WTC11 (cell line): Measurements from ENCODE around the gene ANKRD13C. TPM values are rescaled to one million over a fixed set of nuclear protein-coding genes. Genes with fewer than 3 reads are reported as not detected.

Experiments used
- ATAC-seq: fragments of 200-7000 bp; cut with Tn5 transposase; 2 replicates; pipeline ENCODE4 v1.10.0; 2021; ENCODE audit warnings: mild to moderate bottlenecking, moderate library complexity
- CTCF ChIA-PET: fragments of 300-600 bp; sonication (Branson Sonifier 250); formaldehyde crosslinking; loops from one replicate; lab custom pipeline; 2021; ENCODE audit warnings: antibody characterized with exemption; lab: Charles Lee
- POLR2A ChIA-PET: fragments of 350-600 bp; sonication (Branson Sonifier 250); formaldehyde crosslinking; loops from one replicate; lab custom pipeline; 2021; ENCODE audit warnings: antibody characterized with exemption; lab: Charles Lee
- DNase-seq: peaks from one replicate; pipeline ENCODE4 v3.0.0; 2021; ENCODE audit warnings: low spot score
- H3K27ac Mint-ChIP-seq: 2 replicates; pipeline ENCODE4 v1.8.0; 2021; ENCODE audit warnings: mixed read lengths
- H3K27me3 Mint-ChIP-seq: 2 replicates; pipeline ENCODE4 v1.8.0; 2021; ENCODE audit warnings: low read depth, mild to moderate bottlenecking, moderate library complexity, mixed read lengths
- H3K36me3 Mint-ChIP-seq: 2 replicates; pipeline ENCODE4 v1.8.0; 2021; ENCODE audit warnings: mixed read lengths
- H3K4me1 Mint-ChIP-seq: 2 replicates; pipeline ENCODE4 v1.8.0; 2022; ENCODE audit warnings: mixed read lengths
- H3K4me3 Mint-ChIP-seq: 2 replicates; pipeline ENCODE4 v1.8.0; 2021; ENCODE audit warnings: mild to moderate bottlenecking, moderate library complexity, mixed read lengths
- H3K9me3 Mint-ChIP-seq: 2 replicates; pipeline ENCODE4 v1.8.0; 2021; ENCODE audit warnings: mixed read lengths
- AFF4 ChIP-seq: sonication (generic); formaldehyde crosslinking; IDR thresholded peaks from 2 replicates; pipeline ENCODE4 v1.8.1; 2023; ENCODE audit warnings: mild to moderate bottlenecking, missing genetic modification reagents, borderline replicate concordance
- CREB1 ChIP-seq: sonication (generic); formaldehyde crosslinking; IDR thresholded peaks from 2 replicates; pipeline ENCODE4 v1.8.0; 2023; ENCODE audit warnings: mild to moderate bottlenecking, missing genetic modification reagents
- E2F4 ChIP-seq: sonication (generic); formaldehyde crosslinking; IDR thresholded peaks from 2 replicates; pipeline ENCODE4 v1.8.1; 2022; ENCODE audit warnings: low read depth, mild to moderate bottlenecking, moderate library complexity, missing genetic modification reagents, borderline replicate concordance
- ELF4 ChIP-seq: sonication (generic); formaldehyde crosslinking; IDR thresholded peaks from 2 replicates; pipeline ENCODE4 v1.8.1; 2022; ENCODE audit warnings: low read depth, mild to moderate bottlenecking, moderate library complexity, missing genetic modification reagents
- FOXP1 ChIP-seq: sonication (generic); formaldehyde crosslinking; IDR thresholded peaks from 2 replicates; pipeline ENCODE4 v1.8.0; 2022; ENCODE audit warnings: missing genetic modification reagents, mild to moderate bottlenecking, moderate library complexity, borderline replicate concordance
- JAZF1 ChIP-seq: fragments of 250-450 bp; sonication (Bioruptor Pico); IDR thresholded peaks from 2 replicates; pipeline ENCODE4 v1.9.0; 2021; ENCODE audit warnings: moderate library complexity, mild to moderate bottlenecking, inconsistent platforms
- JUN ChIP-seq: sonication (generic); formaldehyde crosslinking; IDR thresholded peaks from 2 replicates; pipeline ENCODE4 v1.8.0; 2023; ENCODE audit warnings: mild to moderate bottlenecking, missing genetic modification reagents
- MYBL2 ChIP-seq: sonication (generic); formaldehyde crosslinking; IDR thresholded peaks from 2 replicates; pipeline ENCODE4 v1.8.1; 2023; ENCODE audit warnings: mild to moderate bottlenecking, moderate library complexity, missing genetic modification reagents
- NFE2L1 ChIP-seq: sonication (generic); formaldehyde crosslinking; IDR thresholded peaks from 2 replicates; pipeline ENCODE4 v1.8.1; 2023; ENCODE audit warnings: missing genetic modification reagents
- NR1H2 ChIP-seq: sonication (generic); formaldehyde crosslinking; IDR thresholded peaks from 2 replicates; pipeline ENCODE4 v1.9.0; 2021; ENCODE audit warnings: mild to moderate bottlenecking, moderate library complexity, missing genetic modification reagents
- TEAD4 ChIP-seq: sonication (generic); formaldehyde crosslinking; IDR thresholded peaks from 2 replicates; pipeline ENCODE4 v1.8.0; 2022; ENCODE audit warnings: mild to moderate bottlenecking, missing genetic modification reagents
- ZBTB21 ChIP-seq: sonication (generic); formaldehyde crosslinking; IDR thresholded peaks from 2 replicates; pipeline ENCODE4 v1.8.1; 2023; ENCODE audit warnings: mild to moderate bottlenecking, missing genetic modification reagents, borderline replicate concordance
- ZBTB43 ChIP-seq: sonication (generic); formaldehyde crosslinking; IDR thresholded peaks from 2 replicates; pipeline ENCODE4 v1.8.1; 2023; ENCODE audit warnings: mild to moderate bottlenecking, missing genetic modification reagents
- ZMAT4 ChIP-seq: fragments of 250-450 bp; sonication (Bioruptor Pico); IDR thresholded peaks from 2 replicates; pipeline ENCODE4 v1.9.0; 2021; ENCODE audit warnings: mild to moderate bottlenecking
- ZNF263 ChIP-seq: sonication (generic); formaldehyde crosslinking; IDR thresholded peaks from 2 replicates; pipeline ENCODE4 v1.8.1; 2022; ENCODE audit warnings: low read depth, mild to moderate bottlenecking, moderate library complexity, missing genetic modification reagents
- ZNF416 ChIP-seq: fragments of 250-450 bp; sonication (Bioruptor Pico); IDR thresholded peaks from 2 replicates; pipeline ENCODE4 v1.9.0; 2021; ENCODE audit warnings: mild to moderate bottlenecking, inconsistent platforms
- total RNA-seq: library from RNA; stranded (reverse); gene quantifications from 3 replicates; pipeline ENCODE4 v1.2.3, GENCODE V29; 2021
- TF ChIP-seq, protein P1 (sequence below): fragments of 200-600 bp; IDR thresholded peaks from 2 replicates; pipeline ENCODE4 v1.8.0; 2022; ENCODE audit warnings: antibody characterized with exemption
- TF ChIP-seq, protein P2 (sequence below): sonication (generic); formaldehyde crosslinking; IDR thresholded peaks from 2 replicates; pipeline ENCODE4 v1.8.0; 2022; ENCODE audit warnings: missing genetic modification reagents
- TF ChIP-seq, protein P3 (sequence below): sonication (generic); formaldehyde crosslinking; IDR thresholded peaks from 2 replicates; pipeline ENCODE4 v1.8.0; 2022; ENCODE audit warnings: mild to moderate bottlenecking, missing genetic modification reagents
- TF ChIP-seq, protein P4 (sequence below): sonication (generic); formaldehyde crosslinking; IDR thresholded peaks from 2 replicates; pipeline ENCODE4 v1.8.1; 2023; ENCODE audit warnings: mild to moderate bottlenecking, missing genetic modification reagents, moderate library complexity

ANKRD13C gene
- total RNA-seq, 1 experiment from 2014 or later: 22.5 TPM

DNA sequence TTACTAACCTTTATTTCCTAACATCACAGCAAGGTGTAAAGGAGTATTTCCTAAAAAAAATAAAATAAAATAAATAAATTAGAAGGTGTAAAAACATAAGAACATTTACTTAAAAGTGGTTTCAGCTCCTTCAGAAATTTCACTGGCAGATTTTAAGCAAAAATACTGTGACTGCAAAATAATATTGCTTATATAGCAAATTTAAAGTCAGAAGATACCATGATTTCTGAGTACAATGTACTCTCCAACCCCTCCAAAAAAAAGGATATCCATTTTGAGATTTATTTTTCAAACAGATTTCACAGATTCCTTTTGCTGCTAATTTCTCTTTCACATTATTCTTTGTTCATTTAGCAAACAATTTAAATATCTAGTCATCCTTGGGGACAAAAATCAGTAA, 18.5 kb downstream of the ANKRD13C start (continued):
- TF ChIP-seq, protein P1, sequence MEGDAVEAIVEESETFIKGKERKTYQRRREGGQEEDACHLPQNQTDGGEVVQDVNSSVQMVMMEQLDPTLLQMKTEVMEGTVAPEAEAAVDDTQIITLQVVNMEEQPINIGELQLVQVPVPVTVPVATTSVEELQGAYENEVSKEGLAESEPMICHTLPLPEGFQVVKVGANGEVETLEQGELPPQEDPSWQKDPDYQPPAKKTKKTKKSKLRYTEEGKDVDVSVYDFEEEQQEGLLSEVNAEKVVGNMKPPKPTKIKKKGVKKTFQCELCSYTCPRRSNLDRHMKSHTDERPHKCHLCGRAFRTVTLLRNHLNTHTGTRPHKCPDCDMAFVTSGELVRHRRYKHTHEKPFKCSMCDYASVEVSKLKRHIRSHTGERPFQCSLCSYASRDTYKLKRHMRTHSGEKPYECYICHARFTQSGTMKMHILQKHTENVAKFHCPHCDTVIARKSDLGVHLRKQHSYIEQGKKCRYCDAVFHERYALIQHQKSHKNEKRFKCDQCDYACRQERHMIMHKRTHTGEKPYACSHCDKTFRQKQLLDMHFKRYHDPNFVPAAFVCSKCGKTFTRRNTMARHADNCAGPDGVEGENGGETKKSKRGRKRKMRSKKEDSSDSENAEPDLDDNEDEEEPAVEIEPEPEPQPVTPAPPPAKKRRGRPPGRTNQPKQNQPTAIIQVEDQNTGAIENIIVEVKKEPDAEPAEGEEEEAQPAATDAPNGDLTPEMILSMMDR: no peak
- TF ChIP-seq, protein P2, sequence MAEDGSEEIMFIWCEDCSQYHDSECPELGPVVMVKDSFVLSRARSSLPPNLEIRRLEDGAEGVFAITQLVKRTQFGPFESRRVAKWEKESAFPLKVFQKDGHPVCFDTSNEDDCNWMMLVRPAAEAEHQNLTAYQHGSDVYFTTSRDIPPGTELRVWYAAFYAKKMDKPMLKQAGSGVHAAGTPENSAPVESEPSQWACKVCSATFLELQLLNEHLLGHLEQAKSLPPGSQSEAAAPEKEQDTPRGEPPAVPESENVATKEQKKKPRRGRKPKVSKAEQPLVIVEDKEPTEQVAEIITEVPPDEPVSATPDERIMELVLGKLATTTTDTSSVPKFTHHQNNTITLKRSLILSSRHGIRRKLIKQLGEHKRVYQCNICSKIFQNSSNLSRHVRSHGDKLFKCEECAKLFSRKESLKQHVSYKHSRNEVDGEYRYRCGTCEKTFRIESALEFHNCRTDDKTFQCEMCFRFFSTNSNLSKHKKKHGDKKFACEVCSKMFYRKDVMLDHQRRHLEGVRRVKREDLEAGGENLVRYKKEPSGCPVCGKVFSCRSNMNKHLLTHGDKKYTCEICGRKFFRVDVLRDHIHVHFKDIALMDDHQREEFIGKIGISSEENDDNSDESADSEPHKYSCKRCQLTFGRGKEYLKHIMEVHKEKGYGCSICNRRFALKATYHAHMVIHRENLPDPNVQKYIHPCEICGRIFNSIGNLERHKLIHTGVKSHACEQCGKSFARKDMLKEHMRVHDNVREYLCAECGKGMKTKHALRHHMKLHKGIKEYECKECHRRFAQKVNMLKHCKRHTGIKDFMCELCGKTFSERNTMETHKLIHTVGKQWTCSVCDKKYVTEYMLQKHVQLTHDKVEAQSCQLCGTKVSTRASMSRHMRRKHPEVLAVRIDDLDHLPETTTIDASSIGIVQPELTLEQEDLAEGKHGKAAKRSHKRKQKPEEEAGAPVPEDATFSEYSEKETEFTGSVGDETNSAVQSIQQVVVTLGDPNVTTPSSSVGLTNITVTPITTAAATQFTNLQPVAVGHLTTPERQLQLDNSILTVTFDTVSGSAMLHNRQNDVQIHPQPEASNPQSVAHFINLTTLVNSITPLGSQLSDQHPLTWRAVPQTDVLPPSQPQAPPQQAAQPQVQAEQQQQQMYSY (CRISPR knock-in tag): no peak
- no peak for TF ChIP-seq ZNF263
- no peak for TF ChIP-seq CREB1 (CRISPR knock-in tag)
- no peak for TF ChIP-seq FOXP1 (CRISPR knock-in tag)
- TF ChIP-seq, protein P3, sequence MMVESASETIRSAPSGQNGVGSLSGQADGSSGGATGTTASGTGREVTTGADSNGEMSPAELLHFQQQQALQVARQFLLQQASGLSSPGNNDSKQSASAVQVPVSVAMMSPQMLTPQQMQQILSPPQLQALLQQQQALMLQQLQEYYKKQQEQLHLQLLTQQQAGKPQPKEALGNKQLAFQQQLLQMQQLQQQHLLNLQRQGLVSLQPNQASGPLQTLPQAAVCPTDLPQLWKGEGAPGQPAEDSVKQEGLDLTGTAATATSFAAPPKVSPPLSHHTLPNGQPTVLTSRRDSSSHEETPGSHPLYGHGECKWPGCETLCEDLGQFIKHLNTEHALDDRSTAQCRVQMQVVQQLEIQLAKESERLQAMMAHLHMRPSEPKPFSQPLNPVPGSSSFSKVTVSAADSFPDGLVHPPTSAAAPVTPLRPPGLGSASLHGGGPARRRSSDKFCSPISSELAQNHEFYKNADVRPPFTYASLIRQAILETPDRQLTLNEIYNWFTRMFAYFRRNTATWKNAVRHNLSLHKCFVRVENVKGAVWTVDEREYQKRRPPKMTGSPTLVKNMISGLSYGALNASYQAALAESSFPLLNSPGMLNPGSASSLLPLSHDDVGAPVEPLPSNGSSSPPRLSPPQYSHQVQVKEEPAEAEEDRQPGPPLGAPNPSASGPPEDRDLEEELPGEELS (CRISPR knock-in tag): no peak
- no peak for TF ChIP-seq ZNF416
- TF ChIP-seq, protein P4, sequence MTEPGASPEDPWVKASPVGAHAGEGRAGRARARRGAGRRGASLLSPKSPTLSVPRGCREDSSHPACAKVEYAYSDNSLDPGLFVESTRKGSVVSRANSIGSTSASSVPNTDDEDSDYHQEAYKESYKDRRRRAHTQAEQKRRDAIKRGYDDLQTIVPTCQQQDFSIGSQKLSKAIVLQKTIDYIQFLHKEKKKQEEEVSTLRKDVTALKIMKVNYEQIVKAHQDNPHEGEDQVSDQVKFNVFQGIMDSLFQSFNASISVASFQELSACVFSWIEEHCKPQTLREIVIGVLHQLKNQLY (CRISPR knock-in tag): no peak
- TF ChIP-seq E2F4 (CRISPR knock-in tag): no peak
- TF ChIP-seq ZMAT4 (CRISPR knock-in tag): no peak

GRCh38 chr1:70334436-70334835, 20.1 kb downstream of the ANKRD13C start:
- ChIA-PET POLR2A (no interaction called here), CTCF (no interaction called here)
- no peak overlapping the region for H3K27ac Mint-ChIP-seq
- H3K27me3 Mint-ChIP-seq: no peaks in the 10 kb centered on the region
- H3K9me3 Mint-ChIP-seq: no peaks in the 10 kb centered on the region
- peaks cover 7% of the 10 kb centered on the region for H3K4me1 Mint-ChIP-seq
- DNase-seq: no peak
- no peak for ATAC-seq
- H3K36me3 Mint-ChIP-seq: peaks cover 9% of the 10 kb centered on the region
- H3K4me3 Mint-ChIP-seq: no peak overlapping the region
- no peak for TF ChIP-seq ELF4 (CRISPR knock-in tag)
- TF ChIP-seq NR1H2 (CRISPR knock-in tag): no peak
- no peak for TF ChIP-seq JAZF1 (CRISPR knock-in tag)
- no peak for TF ChIP-seq FOXP1 (CRISPR knock-in tag)
- TF ChIP-seq ZBTB43: no peak
- no peak for TF ChIP-seq AFF4 (CRISPR knock-in tag)
- no peak for TF ChIP-seq ZBTB21 (CRISPR knock-in tag)
- no peak for TF ChIP-seq NFE2L1 (CRISPR knock-in tag)
- TF ChIP-seq JUN (CRISPR knock-in tag): no peak
- TF ChIP-seq MYBL2 (CRISPR knock-in tag): no peak
- TF ChIP-seq TEAD4: no peak
